GM21723 (cell line): Measurements from ENCODE around the gene SLC16A3.
"Not testable (repeated sequence)": the region's sequence is repeated elsewhere in the genome, so short reads cannot be mapped to it uniquely, and the experiment has no call there.

Source experiments
- ATAC-seq: cut with Tn5 transposase; IDR thresholded peaks from one replicate; pipeline ENCODE4 v1.9.1; 2021; ENCODE audit warnings: mild to moderate bottlenecking, moderate library complexity; ENCODE audit not compliant: unreplicated experiment

The SLC16A3 gene

DNA sequence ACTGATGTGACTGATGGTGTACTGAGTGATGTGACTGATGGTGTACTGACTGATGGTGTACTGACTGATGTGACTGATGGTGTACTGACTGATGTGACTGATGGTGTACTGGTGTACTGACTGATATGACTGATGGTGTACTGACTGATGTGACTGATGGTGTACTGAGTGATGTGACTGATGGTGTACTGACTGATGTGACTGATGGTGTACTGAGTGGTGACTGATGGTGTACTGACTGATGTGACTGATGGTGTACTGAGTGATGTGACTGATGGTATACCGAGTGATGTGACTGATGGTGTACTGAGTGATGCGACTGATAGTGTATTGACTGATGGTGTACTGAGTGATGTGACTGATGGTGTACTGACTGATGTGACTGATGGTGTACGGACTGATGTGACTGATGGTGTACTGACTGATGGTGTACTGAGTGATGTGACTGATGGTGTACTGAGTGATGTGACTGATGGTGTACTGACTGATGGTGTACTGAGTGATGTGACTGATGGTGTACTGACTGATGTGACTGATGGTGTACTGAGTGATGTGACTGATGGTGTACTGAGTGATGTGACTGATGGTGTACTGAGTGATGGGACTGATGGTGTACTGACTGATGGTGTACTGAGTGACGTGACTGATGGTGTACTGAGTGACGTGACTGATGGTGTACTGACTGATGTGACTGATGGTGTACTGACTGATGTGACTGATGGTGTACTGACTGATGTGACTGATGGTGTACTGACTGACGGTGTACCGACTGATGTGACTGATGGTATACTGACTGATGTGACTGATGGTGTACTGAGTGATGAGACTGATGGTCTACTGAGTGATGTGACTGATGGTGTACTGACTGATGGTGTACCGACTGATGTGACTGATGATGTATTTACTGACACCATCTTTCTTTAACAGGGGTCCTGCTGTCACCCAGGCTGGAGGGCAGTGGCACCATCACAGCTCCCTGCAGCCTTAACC is 31.4 kb downstream of the SLC16A3 start:
- ATAC-seq: not testable (repeated sequence)

DNA sequence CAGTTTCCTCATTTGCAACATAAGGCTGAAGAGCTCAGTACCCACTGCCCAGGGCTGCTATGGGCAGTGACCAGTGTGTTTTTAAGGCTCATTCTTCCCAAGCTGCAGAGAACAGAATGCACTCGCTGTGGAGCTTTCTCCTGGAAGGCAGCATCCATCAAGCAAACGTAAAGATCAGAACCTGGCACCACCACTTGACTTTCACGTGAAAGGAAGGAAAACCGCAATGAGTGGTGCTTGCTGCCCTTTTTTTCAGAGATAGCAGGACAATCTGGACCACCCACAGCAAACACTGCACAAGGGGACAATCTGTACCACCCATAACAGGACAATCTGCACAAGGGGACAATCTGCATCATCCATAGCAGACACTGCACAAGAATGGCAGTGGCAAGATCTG is 33.5 kb downstream of the SLC16A3 start:
- ATAC-seq: no peak

DNA sequence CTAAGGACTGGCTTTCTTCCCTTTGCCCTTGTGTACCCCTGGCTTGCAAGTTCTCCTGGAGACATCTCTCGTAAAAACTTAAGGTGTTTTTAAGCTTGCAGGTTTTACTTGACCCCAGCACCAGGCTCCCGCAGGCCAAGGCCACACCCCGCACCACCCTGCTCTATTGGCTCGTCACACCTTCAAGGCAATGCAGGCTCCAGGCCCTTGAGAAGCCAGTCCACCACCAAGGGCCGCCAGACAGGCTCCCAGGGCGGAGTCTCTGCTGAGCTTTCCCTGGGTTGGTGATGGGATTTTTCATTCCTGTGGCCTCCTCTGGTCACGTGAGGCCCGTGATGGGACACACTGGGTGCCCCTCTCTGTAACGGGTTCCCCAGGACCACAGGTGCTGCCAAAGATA is 34.8 kb downstream of the SLC16A3 start:
- ATAC-seq: no peak

DNA sequence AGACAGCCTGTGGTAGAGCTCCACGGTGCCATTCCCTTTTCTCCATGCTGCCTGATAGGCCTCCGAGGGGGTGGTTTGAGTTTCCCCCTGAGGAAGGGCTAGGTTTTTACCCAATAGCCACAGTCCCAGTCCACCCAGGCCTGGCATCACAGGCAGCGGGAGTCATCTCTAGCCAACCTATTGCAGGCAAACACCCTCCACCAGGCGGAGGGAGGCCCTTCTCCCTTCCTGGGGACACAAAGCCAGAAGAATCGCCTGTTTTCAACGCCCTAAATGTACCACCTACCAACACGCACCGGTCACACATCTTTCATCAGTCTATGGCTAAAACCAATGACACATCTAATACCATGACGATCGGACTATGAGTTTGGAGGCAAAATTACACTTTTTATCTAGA is 37.3 kb downstream of the SLC16A3 start:
- no peak for ATAC-seq

DNA sequence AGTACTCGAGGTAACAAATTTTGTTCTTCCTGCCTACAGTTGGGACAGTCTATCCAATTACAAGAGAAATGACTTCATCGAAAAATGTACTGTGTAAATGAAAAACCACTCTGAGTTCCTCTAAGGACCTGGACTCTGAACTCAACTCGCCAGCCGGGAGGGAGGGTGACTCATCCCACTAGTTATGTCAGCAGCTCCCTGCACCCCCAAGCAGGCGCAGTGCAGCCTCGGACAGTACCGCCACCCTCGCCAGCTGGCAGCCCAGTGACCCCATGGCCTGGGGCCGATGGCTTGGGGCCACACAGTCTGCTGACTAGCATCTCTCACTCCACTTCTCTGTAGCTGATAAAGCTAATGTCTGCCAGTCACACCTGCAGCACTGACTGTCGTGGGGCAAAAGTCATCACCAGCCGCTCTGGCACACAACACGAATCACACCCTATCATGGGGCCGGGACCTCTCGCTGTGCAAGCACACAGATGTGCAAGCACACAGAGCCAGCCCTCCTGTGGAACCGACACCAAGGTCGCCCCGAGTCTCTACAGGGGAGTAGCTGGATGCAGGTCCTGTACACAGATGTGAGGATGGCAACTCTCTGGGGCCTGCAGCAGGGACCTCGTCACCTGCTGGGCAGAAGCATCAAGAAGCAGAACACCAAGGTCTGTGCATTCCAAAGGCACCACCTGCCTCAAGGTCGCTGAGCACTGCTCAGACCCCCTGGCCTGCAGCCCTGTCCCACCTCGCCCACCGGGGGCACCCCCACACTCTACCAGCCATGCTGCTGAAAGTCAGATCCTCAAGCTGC is 38.9 kb downstream of the SLC16A3 start:
- ATAC-seq: no peak

DNA sequence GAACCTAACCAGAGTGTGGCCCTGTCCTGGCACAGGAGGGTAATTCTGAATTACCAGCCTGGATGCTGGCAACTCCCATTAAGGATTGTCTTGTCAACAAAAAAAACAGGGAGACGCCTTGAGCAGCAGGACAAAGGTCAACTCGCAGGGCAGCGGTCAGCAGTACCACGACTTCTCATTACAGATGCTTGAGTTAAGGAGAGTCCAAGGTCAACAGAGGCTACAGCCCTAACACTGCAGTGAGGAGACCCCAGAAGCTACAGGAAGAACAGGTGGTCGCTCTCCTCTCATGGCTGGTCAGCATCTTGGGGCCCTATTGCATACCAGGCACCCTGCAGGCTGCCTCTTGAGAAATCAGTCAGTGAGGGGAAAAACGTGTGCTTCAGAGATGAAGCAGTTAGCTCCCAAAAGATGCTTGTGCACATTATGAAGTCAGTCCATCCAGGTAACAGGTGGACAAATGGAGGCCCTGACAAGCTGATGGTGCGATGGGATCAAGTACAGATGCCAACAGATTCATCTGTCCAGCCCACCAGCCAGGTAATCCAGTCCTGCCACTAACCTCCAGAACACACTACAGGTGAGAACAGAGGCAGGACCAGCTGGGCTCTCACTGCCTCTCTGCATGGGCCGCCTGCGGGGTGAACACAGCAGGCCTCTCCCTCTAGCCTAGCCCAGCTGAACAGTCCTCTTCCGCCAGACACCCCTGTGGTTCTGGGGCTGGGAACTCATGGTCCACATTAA is 40.5 kb downstream of the SLC16A3 start:
- ATAC-seq: no peak

DNA sequence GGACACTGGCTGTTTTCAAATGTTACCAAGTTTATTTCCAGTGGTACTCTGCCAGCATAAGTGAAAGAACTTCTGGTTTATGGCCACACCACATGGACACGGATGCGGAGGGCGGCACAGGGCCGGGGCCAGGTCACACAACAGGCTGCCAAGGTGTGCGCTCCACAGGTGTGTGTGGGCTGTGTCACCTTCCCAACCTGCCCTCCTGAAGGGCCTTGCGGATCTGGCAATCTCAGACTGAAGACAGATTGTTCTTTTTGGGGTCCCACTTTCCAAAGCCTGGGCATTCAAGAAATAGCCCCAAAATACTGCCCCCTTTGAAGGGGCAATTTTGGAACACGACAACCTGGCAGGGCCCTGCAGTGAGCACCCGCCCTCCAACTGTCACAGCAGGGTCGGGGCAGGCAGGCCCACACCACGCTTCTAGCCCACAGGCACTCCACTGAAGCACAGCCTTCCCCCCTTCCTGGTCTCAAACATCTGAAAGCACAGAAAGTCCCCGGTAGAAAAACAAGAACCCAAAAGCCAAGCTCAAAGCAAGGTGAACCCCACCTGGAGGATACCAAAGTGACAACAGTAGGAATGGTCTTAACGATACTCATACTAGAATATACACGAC is 41.1 kb downstream of the SLC16A3 start:
- ATAC-seq: no peak

DNA sequence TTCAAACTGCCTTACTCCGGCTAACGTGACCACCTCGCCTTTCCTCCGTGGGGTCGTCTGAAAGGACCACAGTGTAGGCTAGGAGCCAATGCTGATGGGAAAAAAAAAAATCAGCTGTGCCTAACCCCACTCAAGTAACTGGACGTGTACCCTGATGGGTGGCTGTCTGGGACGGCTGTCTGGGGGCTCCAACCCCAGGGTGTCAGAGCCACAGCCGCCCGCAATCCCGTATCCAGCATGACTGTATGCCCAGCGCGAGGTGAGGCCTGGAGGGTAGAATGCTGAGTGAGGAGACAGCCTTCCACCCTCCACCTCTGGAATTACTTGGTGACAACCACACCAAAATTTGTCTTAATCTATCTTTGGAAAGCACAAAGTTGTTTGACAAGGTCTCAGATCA is 41.8 kb downstream of the SLC16A3 start:
- no peak for ATAC-seq

DNA sequence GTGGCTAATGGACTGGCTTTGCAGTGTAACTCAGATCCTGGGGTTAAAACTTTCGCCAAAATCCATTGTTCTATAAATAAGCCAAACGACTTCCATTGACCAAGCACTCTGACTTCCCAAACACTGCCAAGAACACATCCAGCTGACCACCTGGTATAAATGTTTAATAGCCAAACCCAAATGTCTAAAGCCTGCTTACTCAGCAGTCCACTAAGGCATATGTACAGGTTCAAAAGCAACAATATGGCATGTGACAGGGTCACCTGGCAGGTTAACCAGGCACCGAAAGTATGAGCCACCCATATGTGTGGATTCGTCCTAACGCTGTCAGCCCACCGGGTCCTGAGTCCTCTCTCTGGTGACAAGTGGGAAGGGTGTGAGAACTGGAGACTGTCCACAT is 42.6 kb downstream of the SLC16A3 start:
- no peak for ATAC-seq

DNA sequence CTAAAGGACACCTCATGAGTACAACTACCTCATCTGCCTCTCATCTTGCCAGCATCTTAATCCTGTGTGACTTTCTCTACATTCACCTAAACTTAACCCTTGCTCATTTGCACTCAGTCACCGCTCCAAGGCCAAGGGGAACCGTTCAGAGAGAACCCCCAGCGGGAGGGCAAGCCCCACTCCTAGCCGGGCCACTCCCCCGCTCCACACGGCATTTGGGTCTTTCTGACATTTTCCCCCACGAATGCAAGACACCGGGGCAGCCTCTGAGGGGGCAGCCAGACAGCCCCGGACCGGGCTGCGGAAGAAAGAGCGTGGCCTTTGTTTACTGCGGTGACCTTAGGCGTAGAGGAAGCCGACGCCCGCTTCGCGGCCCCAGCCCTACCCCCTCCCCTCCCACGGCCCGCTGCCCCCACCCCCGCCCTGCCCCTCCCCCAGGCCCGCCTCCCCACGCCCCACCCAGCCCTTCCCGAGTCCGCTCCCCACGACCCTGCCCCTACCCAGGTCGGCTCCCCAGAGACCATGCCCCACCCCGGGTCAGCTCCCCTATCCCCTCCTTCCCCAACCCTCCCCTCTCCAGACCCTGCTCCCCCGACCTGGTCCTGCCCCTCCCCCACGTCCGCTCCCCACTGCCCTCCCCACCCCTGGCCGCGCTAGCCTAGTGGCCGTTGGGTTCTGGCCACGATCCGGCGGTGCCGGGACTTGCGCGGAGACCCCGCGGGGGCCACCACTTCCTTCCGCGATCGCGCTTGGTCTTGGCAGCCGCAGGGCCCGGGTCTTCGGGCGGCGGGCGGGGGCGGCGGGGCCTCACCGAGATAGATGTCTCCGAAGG is 43.9 kb downstream of the SLC16A3 start:
- peak; percentile 7 for ATAC-seq

DNA sequence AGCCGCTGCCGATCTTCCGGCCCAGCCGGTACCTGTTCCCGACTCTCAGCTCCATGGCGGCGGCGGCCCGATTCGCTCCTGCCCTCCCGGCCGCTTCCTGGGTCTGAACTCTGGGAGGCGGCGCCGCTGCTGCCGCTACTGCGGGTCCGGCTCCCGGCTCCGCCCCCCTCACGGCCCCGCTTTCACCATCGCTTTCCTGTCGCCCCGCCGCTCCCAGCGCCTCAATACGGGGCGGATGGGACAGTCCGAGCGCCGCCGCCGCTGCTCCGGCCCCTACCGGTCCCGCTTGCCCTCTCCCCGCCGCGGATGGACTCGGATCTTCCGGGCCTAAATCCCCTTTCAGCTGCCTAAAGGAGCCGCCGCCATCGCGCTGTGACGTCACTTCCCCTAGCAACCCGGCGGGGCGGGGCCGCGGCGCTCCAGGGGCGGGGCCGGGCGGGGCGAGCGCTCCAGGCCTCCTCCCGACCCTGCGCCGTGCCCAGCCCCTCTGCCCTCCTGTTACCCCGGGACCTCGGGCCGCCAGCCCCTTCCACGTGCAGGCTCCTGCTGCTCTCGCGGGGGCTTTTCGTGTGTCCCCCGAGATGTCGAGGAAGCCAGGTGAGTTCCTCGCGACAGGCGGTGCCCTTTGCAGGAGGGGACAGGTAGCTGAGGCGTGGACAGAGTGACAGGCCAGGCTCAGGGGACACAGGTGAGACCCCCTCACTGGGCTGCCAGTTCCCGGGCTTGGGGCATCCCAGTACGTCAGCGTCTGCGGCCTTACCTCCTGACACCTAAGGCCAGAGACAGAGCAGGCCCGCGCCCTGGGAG is 44.7 kb downstream of the SLC16A3 start, which contains the start of gene CSNK1D:
Gene CSNK1D (minus strand): TSS at position 374 of the 807 bp plus-strand sequence. CDS start 319 bp downstream, at position 55.
- peak; percentile 81 for ATAC-seq

DNA sequence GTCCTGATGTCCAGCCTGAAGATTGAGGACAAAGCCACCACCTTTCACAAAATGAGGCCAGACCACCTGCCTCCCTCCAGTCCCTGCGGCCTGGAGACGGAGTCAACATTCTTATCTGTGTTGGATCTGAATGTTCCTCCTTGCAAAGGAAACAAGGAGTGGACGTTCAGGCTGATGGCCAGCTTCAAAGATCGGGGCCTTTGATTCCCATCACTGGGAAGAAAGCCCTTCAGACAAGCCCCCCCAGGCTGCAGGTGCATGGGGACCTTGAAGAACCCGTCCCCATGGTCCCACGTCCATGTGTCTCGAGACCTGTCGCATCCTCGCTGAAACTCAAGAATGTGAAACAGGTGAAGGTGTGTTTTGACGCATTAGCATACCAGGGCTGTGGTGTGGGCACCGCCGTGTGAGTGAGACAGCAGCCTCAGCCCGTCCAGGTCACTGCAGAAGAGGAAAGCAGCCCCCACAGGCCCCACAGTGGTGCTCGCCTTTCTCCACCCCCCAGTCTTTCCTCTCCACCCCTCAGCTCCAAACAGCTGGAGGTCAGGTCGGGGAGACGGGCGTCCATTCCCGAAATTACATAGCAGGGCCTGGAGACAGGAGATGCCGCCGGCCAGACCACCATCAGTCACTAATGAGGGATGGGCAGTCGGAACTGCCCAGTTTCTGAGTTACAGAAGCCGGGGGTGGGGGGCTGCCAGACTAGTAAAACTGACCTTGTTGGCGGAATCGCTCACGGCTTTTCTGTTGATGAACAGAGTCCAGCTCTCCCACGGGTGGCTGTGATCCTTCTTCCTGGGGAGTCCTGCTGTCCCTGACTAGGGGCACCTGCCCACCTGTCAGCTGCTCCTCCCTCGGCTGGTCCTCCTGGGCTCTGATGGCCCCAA is 45.5 kb downstream of the SLC16A3 start:
- no peak for ATAC-seq

DNA sequence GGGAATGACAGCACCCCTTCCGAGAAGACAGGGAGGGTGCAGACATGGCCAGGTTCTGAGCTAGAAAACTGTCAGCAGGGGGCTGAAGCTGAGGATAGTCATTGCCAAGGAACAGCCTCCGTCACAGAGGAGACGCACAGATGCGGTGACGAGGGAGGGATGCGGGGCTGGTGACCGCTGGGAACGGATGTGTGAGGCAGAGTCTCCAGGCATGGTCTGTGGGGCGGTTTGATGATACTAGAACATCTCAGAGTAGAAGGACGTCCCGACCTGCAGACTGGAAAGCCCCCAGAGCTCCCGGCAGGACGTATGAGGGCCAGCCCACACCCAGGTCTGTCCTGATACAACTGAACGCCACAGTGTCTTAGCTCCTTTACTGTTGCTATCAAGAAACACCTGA is 46.5 kb downstream of the SLC16A3 start:
- no peak for ATAC-seq

DNA sequence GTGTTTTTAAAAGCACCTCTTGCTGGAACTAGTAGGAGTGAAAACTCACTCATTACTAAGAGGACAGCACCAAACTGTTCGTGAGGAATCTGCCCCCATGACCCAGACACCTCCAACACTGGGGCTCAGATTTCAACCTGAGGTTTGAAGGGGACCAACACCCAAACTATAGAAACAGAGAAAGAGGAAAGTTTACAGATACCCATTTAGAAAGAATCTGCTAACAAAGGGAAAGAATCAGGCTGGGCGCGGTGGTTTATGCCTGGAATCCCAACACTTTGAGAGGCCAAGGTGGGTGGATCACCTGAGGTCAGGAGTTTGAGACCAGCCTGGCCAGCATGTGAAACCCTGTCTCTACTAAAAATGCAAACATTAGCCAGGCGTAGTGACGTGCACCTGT is 48.1 kb downstream of the SLC16A3 start:
- ATAC-seq: no peak

DNA sequence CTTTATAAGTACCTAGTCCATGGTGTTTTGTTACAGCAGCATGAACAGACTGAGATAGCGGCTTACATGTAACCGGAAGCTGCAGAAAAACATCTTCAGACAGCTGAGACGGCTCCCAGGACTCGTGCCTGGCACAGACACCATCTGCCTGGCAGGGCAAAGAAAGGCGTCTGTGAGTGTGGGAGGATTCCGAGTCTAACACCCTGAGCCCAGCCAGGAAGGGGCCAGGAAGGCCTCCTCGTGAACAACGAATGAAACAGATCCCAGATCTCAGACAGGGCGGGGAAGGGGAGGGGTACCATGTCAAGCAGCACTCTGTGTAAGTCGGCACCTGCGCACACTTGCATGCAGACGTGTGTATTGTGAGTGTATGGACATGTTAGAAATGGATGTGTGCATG is 49.0 kb downstream of the SLC16A3 start:
- ATAC-seq: no peak

DNA sequence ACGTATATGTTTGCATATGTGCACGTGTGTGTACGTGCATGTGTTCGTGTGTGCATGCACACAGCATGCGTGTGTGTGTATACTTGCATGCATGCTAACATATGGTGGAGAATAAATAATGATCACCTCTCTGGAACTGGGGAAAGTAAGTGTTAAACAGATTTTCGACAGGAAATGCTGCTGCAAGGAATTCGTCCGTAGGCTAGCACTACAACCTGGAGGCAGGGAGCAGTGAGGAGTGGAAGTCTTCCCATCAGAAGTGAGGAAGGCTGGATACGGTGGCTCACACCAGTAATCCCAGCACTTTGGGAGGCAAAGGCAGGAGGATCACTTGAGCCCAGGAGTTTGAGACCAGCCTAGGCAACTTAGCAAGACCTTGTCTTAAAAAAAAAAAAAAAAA is 49.5 kb downstream of the SLC16A3 start:
- no peak for ATAC-seq

DNA sequence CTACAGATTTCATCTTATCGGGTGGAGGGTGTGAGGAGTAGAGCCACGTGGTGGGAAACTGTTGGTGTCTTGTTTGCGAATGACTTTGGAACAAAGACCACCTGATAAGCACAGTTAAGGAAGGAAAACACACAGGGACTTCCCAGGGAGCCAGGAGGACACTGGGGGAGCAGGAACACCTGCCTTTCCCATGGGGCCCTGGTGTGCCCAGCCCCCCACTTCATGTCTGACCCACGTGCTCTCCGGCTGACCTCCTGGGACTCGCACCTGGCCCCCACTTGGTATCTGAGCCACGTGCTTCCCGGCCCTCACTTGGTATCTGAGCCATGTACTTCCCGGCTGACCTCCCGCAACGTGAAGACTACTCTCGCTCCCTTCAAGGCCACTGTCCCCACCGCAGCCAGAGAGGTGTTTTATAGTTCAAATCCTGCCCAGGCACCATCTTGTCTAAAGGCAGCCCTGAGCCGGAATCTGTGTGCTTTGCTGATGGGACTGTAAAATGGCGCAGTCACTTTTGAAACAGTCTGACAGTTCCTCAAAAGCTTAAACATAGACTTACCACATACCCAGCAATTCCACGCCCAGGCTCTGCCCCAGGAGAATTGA is 50.0 kb downstream of the SLC16A3 start:
- no peak for ATAC-seq

DNA sequence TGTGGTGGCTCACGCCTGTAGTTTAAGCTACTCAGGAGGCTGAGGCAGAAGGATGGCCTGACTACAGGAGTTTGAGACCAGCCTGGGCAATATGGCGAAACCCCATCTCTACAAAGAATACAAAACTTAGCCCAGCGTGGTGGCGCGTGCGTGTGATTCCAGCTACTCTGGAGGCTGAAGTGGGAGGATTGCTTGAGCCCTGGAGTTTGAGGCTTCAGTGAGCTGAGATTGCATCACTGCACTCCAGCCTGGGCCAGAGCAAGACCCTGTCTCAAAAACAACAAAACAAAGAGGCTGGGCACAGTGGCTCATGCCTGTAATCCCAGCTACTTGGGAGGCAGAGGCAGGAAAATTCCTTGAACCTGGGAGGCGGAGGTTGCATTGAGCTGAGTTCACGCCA is 51.7 kb downstream of the SLC16A3 start:
- ATAC-seq: no peak
